Naive thymus-derived CD4-positive, alpha-beta T cell (primary cell): ENCODE measurements around the gene AFDN. TPM values are rescaled to one million over a fixed set of nuclear protein-coding genes. Genes with fewer than 3 reads are reported as not detected.
A peak's percentile ranks its signal among the peaks of the same experiment; 100 is the strongest.
"Not testable (repeated sequence)": the region's sequence is repeated elsewhere in the genome, so short reads cannot be mapped to it uniquely, and the experiment has no call there.

Source experiments
- ATAC-seq: fragments of 150-1000 bp; cut with Tn5 transposase; 2 replicates; pipeline ENCODE4 v1.10.0; 2021; ENCODE audit warnings: mild to moderate bottlenecking, moderate library complexity
- CTCF ChIA-PET: fragments of 350-600 bp; sonication (Branson Sonifier 250); formaldehyde crosslinking; loops from one replicate; lab custom pipeline; 2021; ENCODE audit warnings: antibody characterized with exemption; lab: Charles Lee
- POLR2A ChIA-PET: fragments of 350-600 bp; sonication (Branson Sonifier 250); formaldehyde crosslinking; loops from one replicate; lab custom pipeline; 2021; ENCODE audit warnings: antibody characterized with exemption, inconsistent platforms; lab: Charles Lee
- DNase-seq, 9 donors: peaks; one replicate each; pipeline versions ENCODE4 v3.0.0 to v3.0.0-alpha.2; 2020 to 2022; ENCODE audit warnings: mixed read lengths in 1 of 9
- H3K27ac ChIP-seq: one replicate; pipeline ENCODE4 v1.7.0; 2013; ENCODE audit warnings: mild to moderate bottlenecking, low read depth, low read length, moderate library complexity
- H3K27me3 ChIP-seq, 2 donors: one replicate each; pipeline ENCODE4 v1.7.0; 2013; ENCODE audit warnings: low read length in 2 of 2, mild to moderate bottlenecking in 2 of 2, moderate library complexity in 2 of 2; ENCODE audit not compliant: control insufficient read depth in 2 of 2, insufficient read depth in 2 of 2
- H3K36me3 ChIP-seq, 3 experiments: 1 replicate in 2 of 3; 2 replicates in 1 of 3; pipeline ENCODE4 v1.7.0; 2013; ENCODE audit warnings: low read length in 3 of 3, mild to moderate bottlenecking in 3 of 3, moderate library complexity in 1 of 3; ENCODE audit not compliant: insufficient read depth in 3 of 3, control insufficient read depth in 2 of 3
- H3K4me1 ChIP-seq, 2 donors: one replicate each; pipeline ENCODE4 v1.7.0; 2013; ENCODE audit warnings: low read length in 2 of 2, mild to moderate bottlenecking in 2 of 2, moderate library complexity in 1 of 2; ENCODE audit not compliant: control insufficient read depth in 2 of 2, insufficient read depth in 2 of 2
- H3K4me3 ChIP-seq: 2 replicates; pipeline ENCODE4 v1.7.0; 2013; ENCODE audit warnings: mild to moderate bottlenecking, low read length
- H3K9me3 ChIP-seq, 3 experiments: 1 replicate in 2 of 3; 2 replicates in 1 of 3; pipeline ENCODE4 v1.7.0; 2013; ENCODE audit warnings: low read length in 3 of 3; ENCODE audit not compliant: control insufficient read depth in 2 of 3
- H3K27ac Mint-ChIP-seq, 9 donors: one replicate each; pipeline ENCODE4 v1.8.0; 2020 to 2022; ENCODE audit warnings: mixed read lengths in 9 of 9, mild to moderate bottlenecking in 8 of 9, moderate library complexity in 5 of 9, inconsistent platforms in 2 of 9
- H3K27me3 Mint-ChIP-seq, 5 donors: one replicate each; pipeline ENCODE4 v1.8.0; 2021 to 2022; ENCODE audit warnings: mixed read lengths in 5 of 5, mild to moderate bottlenecking in 1 of 5
- H3K36me3 Mint-ChIP-seq, 5 donors: one replicate each; pipeline ENCODE4 v1.8.0; 2020 to 2022; ENCODE audit warnings: mixed read lengths in 5 of 5, mild to moderate bottlenecking in 3 of 5, inconsistent platforms in 1 of 5
- H3K4me1 Mint-ChIP-seq, 7 donors: one replicate each; pipeline ENCODE4 v1.8.0; 2020 to 2022; ENCODE audit warnings: mixed read lengths in 7 of 7, mild to moderate bottlenecking in 3 of 7, inconsistent platforms in 1 of 7
- H3K4me3 Mint-ChIP-seq, 10 donors: one replicate each; pipeline ENCODE4 v1.8.0; 2020 to 2022; ENCODE audit warnings: mild to moderate bottlenecking in 10 of 10, mixed read lengths in 10 of 10, moderate library complexity in 6 of 10, inconsistent platforms in 2 of 10
- H3K9me3 Mint-ChIP-seq, 11 donors: one replicate each; pipeline ENCODE4 v1.8.0; 2020 to 2022; ENCODE audit warnings: mixed read lengths in 11 of 11, mild to moderate bottlenecking in 4 of 11, inconsistent platforms in 1 of 11, moderate library complexity in 1 of 11
- intact Hi-C, 2 donors: fragments of 100-400 bp; cut with micrococcal nuclease; formaldehyde crosslinking; loops; one replicate each; pipeline ENCODE4 v1.15.1; 2023
- polyA plus RNA-seq, 2 donors: library from polyadenylated mRNA; unstranded; fragments of 300-500 nt; fragmentation: Illumina TruSeq; gene quantifications; one replicate each; pipeline ENCODE4 v1.2.3, GENCODE V29; 2021
- total RNA-seq, 6 experiments: library from RNA in 5 of 6; stranded (reverse) in 5 of 6; gene quantifications; 1 replicate in 5 of 6; 2 replicates in 1 of 6; pipeline ENCODE4 v1.2.3 and lab custom pipeline; 2021 to 2026

Gene AFDN
- total and polyA plus RNA-seq, 7 experiments from 2014 or later: 0.08 to 55.1 (median 3.6) TPM

DNA sequence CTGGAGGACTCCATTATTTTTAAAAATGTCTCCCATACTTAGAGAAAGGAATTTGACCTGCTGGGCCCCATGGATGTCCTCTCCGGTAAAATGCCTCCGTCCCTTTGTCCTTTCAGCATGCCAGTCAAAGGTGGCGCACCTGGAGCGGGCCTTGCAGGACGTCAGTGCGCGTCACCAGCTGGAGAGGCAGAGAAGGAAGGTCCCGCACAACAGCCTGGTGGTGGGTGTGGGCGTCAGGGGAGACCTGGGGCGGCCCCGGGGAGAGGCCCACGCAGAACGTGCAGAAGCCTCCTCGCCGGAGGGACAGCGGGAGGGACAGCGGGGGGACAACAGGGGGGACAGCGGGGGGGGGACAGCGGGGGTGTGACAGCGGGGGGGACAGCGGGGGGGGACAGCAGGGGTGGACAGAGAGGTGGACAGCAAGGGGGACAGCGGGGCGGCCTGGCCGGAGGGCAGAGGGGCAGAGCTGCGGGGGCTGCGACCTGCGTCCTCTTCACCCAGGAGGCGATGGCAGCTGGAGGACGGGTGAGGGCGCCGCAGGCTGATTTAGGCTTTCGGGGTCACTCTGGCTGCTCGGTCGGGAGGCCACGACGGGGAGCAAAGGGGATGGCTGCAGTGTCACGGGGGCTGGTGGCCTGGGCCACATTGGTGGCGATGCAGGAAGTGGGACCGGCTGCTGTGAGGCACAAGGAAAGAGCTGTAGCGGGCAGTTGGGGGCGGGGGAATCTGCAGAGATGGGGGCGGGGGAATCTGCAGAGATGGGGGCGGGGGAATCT lies 169.9 kb downstream of the AFDN start:
- no peaks in the 10 kb centered on the region for H3K36me3 ChIP-seq
- no peak overlapping the region for H3K27ac ChIP-seq
- intact Hi-C loops: no loop called here

GRCh38 chr6:167997642-167998041 lies 170.9 kb downstream of the AFDN start, which contains the start of gene KIF25:
Gene KIF25 (plus strand): TSS chr6:167997671. CDS start chr6:168029586, 31,915 bp downstream.
- H3K4me3 ChIP-seq: no peak within 1 kb of the TSS
- no peaks in the 10 kb centered on the region for H3K27me3 ChIP-seq
- DNase-seq: no peak
- POLR2A ChIA-PET: no interaction called here
- Mint-ChIP-seq H3K27me3 (peaks cover 0 to 30% (median 12%) of the 10 kb centered on the region in 5 donors), H3K36me3 (peaks cover 0 to 7% (median 0%) of the 10 kb centered on the region in 5 donors), H3K9me3 (peaks cover 0 to 6% (median 0%) of the 10 kb centered on the region in 11 donors), H3K27ac (no peak within 1 kb of the TSS), H3K4me3 (peak within 1 kb of the TSS in 3 of 10 donors; percentile 2 to 74 (median 67)), H3K4me1 (peaks cover 0 to 7% (median 3%) of the 10 kb centered on the region in 7 donors)
- no peaks in the 10 kb centered on the region for H3K9me3 ChIP-seq
- no peaks in the 10 kb centered on the region for H3K4me1 ChIP-seq
- H3K36me3 ChIP-seq: no peaks in the 10 kb centered on the region
- H3K27ac ChIP-seq: no peak within 1 kb of the TSS
- intact Hi-C loops: no loop called here
- ATAC-seq: no peak
- CTCF ChIA-PET: no interaction called here

More for the DNA sequence above, 169.9 kb downstream of the AFDN start:
- Mint-ChIP-seq H3K27ac (no peak overlapping the region), H3K4me1 (peaks cover 0 to 7% (median 3%) of the 10 kb centered on the region in 7 donors), H3K36me3 (peaks cover 0 to 7% (median 0%) of the 10 kb centered on the region in 5 donors), H3K4me3 (peak overlapping the region in 2 of 10 donors; percentile 25 to 67), H3K27me3 (peaks cover 0 to 30% (median 12%) of the 10 kb centered on the region in 5 donors), H3K9me3 (peaks cover 0 to 6% (median 0%) of the 10 kb centered on the region in 11 donors)
- Histone ChIP-seq H3K4me3 (no peak overlapping the region), H3K9me3 (no peaks in the 10 kb centered on the region), H3K4me1 (no peaks in the 10 kb centered on the region), H3K27me3 (no peaks in the 10 kb centered on the region)
- no peak for DNase-seq
- no peak for ATAC-seq
- POLR2A ChIA-PET: no interaction called here
- CTCF ChIA-PET: no interaction called here

- CTCF ChIA-PET: no interaction called here
- Histone ChIP-seq H3K27ac (no peak overlapping the region), H3K4me3 (no peak overlapping the region), H3K4me1 (no peaks in the 10 kb centered on the region), H3K9me3 (no peaks in the 10 kb centered on the region), H3K36me3 (no peaks in the 10 kb centered on the region), H3K27me3 (no peaks in the 10 kb centered on the region)
- no peak overlapping the region for H3K4me3 Mint-ChIP-seq
- H3K36me3 Mint-ChIP-seq: peaks cover 0 to 7% (median 0%) of the 10 kb centered on the region in 5 donors
- ATAC-seq (no peak), DNase-seq (no peak)
- H3K27me3 Mint-ChIP-seq: peaks cover 0 to 35% (median 12%) of the 10 kb centered on the region in 5 donors
- peaks cover 0 to 7% (median 3%) of the 10 kb centered on the region in 7 donors for H3K4me1 Mint-ChIP-seq
- POLR2A ChIA-PET: no interaction called here
- H3K9me3 Mint-ChIP-seq: peaks cover 0 to 6% (median 0%) of the 10 kb centered on the region in 11 donors
- intact Hi-C loops: no loop called here
- H3K27ac Mint-ChIP-seq: no peak overlapping the region
Measured at GRCh38 chr6:167998215-167998614, 171.5 kb downstream of the AFDN start.

GRCh38 chr6:168000198-168001028 lies 173.7 kb downstream of the AFDN start:
- H3K36me3 Mint-ChIP-seq: peaks cover 0 to 7% (median 0%) of the 10 kb centered on the region in 5 donors
- no peak overlapping the region for H3K4me3 Mint-ChIP-seq
- Histone ChIP-seq H3K4me3 (no peak overlapping the region), H3K27ac (no peak overlapping the region), H3K9me3 (no peaks in the 10 kb centered on the region), H3K36me3 (no peaks in the 10 kb centered on the region), H3K4me1 (no peaks in the 10 kb centered on the region), H3K27me3 (no peaks in the 10 kb centered on the region)
- POLR2A ChIA-PET: no interaction called here
- CTCF ChIA-PET: no interaction called here
- intact Hi-C loops: no loop called here
- peaks cover 0 to 7% (median 3%) of the 10 kb centered on the region in 7 donors for H3K4me1 Mint-ChIP-seq
- peaks cover 0 to 31% (median 12%) of the 10 kb centered on the region in 5 donors for H3K27me3 Mint-ChIP-seq
- no peak overlapping the region for H3K27ac Mint-ChIP-seq
- no peak for DNase-seq
- H3K9me3 Mint-ChIP-seq: peaks cover 0 to 6% (median 0%) of the 10 kb centered on the region in 11 donors
- no peak for ATAC-seq

- Histone ChIP-seq H3K4me3 (no peak overlapping the region), H3K27ac (no peak overlapping the region), H3K9me3 (no peaks in the 10 kb centered on the region), H3K4me1 (no peaks in the 10 kb centered on the region), H3K36me3 (no peaks in the 10 kb centered on the region), H3K27me3 (no peaks in the 10 kb centered on the region)
- ChIA-PET POLR2A (no interaction called here), CTCF (no interaction called here)
- DNase-seq (no peak), ATAC-seq (no peak)
- peaks cover 0 to 7% (median 0%) of the 10 kb centered on the region in 5 donors for H3K36me3 Mint-ChIP-seq
- intact Hi-C loops: no loop called here
- H3K9me3 Mint-ChIP-seq: peaks cover 0 to 6% (median 0%) of the 10 kb centered on the region in 11 donors
- H3K27me3 Mint-ChIP-seq: peaks cover 0 to 31% (median 12%) of the 10 kb centered on the region in 5 donors
- no peak overlapping the region for H3K27ac Mint-ChIP-seq
- peaks cover 0 to 7% (median 3%) of the 10 kb centered on the region in 7 donors for H3K4me1 Mint-ChIP-seq
- no peak overlapping the region for H3K4me3 Mint-ChIP-seq
Measured at GRCh38 chr6:168001029-168001332, 174.3 kb downstream of the AFDN start.

DNA sequence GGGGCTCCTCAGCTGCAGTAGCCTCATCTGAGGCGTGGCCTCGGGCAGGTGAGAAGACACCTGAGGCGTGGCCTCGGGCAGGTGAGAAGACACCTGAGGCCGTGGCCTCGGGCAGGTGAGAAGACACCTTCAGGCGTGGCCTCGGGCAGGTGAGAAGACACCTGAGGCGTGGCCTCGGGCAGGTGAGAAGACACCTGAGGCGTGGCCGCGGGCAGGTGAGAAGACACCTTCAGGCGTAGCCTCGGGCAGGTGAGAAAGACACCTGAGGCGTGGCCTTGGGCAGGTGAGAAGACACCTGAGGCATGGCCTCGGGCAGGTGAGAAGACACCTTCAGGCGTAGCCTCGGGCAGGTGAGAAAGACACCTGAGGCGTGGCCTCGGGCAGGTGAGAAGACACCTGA lies 174.8 kb downstream of the AFDN start:
- peaks cover 0 to 31% (median 12%) of the 10 kb centered on the region in 5 donors for H3K27me3 Mint-ChIP-seq
- H3K4me3 Mint-ChIP-seq, H3K27me3 ChIP-seq: not testable (repeated sequence)

More for the DNA sequence above, 174.8 kb downstream of the AFDN start:
- H3K27ac Mint-ChIP-seq, DNase-seq, H3K4me1 ChIP-seq, ATAC-seq, intact Hi-C loops, H3K27ac ChIP-seq, H3K9me3 Mint-ChIP-seq, H3K36me3 ChIP-seq, POLR2A ChIA-PET, H3K4me3 ChIP-seq, H3K9me3 ChIP-seq, H3K4me1 Mint-ChIP-seq, H3K36me3 Mint-ChIP-seq, CTCF ChIA-PET: not testable (repeated sequence)
